22Rv1 (cell line): ENCODE measurements around the gene ZNF513.

ENCODE experiments used
- ZFX ChIP-seq: fragments of 450-650 bp; IDR thresholded peaks from 2 replicates; pipeline ENCODE4 v1.6.1; 2017; ENCODE audit warnings: antibody characterized with exemption, borderline replicate concordance
- TF ChIP-seq, protein P1 (sequence below): fragments of 450-650 bp; IDR thresholded peaks from 2 replicates; pipeline ENCODE4 v1.5.1; 2017; ENCODE audit warnings: mild to moderate bottlenecking

DNA sequence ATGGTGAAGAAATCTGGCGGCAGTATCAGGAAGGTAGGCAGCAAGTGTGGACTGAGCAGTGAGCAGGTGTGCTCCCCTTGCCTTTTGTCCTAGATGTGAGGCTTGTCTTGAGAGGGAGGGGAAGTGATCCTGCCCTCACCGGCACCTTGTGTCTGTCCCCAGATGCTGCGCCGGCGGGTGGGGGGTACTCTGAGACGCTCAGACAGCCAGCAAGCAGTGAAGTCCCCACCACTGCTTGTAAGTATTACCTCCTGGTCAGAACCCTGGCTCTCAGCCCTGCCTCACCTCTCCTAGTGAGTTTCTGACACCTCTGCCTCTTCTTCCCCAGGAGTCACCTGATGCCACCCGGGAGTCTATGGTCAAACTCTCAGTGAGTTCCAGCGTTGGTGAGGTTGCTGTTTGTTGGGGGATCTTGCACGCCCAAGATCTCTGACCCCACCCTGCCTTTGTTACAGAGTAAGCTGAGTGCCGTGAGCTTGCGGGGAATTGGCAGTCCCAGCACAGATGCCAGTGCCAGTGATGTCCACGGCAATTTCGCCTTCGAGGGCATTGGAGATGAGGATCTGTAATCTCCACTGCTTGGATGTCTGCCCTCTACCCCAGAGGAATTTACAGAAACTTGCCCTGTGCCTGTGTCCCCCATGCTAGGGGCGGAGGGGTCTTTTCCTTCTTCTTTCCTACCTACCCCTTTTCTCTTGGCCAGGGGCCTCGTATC, 4.2 kb downstream of the ZNF513 start:
- TF ChIP-seq, protein P1, sequence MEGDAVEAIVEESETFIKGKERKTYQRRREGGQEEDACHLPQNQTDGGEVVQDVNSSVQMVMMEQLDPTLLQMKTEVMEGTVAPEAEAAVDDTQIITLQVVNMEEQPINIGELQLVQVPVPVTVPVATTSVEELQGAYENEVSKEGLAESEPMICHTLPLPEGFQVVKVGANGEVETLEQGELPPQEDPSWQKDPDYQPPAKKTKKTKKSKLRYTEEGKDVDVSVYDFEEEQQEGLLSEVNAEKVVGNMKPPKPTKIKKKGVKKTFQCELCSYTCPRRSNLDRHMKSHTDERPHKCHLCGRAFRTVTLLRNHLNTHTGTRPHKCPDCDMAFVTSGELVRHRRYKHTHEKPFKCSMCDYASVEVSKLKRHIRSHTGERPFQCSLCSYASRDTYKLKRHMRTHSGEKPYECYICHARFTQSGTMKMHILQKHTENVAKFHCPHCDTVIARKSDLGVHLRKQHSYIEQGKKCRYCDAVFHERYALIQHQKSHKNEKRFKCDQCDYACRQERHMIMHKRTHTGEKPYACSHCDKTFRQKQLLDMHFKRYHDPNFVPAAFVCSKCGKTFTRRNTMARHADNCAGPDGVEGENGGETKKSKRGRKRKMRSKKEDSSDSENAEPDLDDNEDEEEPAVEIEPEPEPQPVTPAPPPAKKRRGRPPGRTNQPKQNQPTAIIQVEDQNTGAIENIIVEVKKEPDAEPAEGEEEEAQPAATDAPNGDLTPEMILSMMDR = no peak
- TF ChIP-seq ZFX = no peak
